Neural progenitor cell (in vitro differentiated cells): ENCODE results near the gene KRTAP23-1. TPM values are rescaled to one million over a fixed set of nuclear protein-coding genes. Genes with fewer than 3 reads are reported as not detected.

Source experiments
- DNase-seq: peaks from one replicate; pipeline ENCODE4 v3.0.0-alpha.2; 2016; ENCODE audit warnings: low spot score
- H2AFZ ChIP-seq: fragments of 200-600 bp; sonication (generic); replicated peaks from 2 replicates; pipeline ENCODE4 v1.6.1; 2016; ENCODE audit warnings: antibody characterized with exemption
- H3F3A ChIP-seq: fragments of 200-600 bp; sonication (generic); 2 replicates; pipeline ENCODE4 v1.6.1; 2016; ENCODE audit warnings: antibody characterized with exemption, low read depth
- H3K27ac ChIP-seq: fragments of 200-600 bp; sonication (generic); 2 replicates; pipeline ENCODE4 v1.5.1; 2016; ENCODE audit warnings: mild to moderate bottlenecking
- H3K27me3 ChIP-seq: fragments of 200-600 bp; sonication (generic); 2 replicates; pipeline ENCODE4 v1.6.1; 2016; ENCODE audit warnings: mild to moderate bottlenecking, moderate library complexity
- H3K36me3 ChIP-seq: fragments of 200-600 bp; sonication (generic); 2 replicates; pipeline ENCODE4 v1.5.1; 2016
- H3K4me1 ChIP-seq: fragments of 200-600 bp; sonication (generic); 2 replicates; pipeline ENCODE4 v1.6.1; 2016; ENCODE audit warnings: mixed run types
- H3K4me2 ChIP-seq: fragments of 200-600 bp; sonication (generic); 2 replicates; pipeline ENCODE4 v1.6.1; 2016
- H3K4me3 ChIP-seq: fragments of 200-600 bp; sonication (generic); 2 replicates; pipeline ENCODE4 v1.5.1; 2016
- H3K79me2 ChIP-seq: fragments of 200-600 bp; sonication (generic); 2 replicates; pipeline ENCODE4 v1.6.1; 2016; ENCODE audit warnings: low read depth
- H3K9ac ChIP-seq: fragments of 200-600 bp; sonication (generic); 2 replicates; pipeline ENCODE4 v1.6.1; 2016
- H3K9me3 ChIP-seq: fragments of 200-600 bp; sonication (generic); 2 replicates; pipeline ENCODE4 v1.5.1; 2016; ENCODE audit warnings: low read depth
- H4K20me1 ChIP-seq: fragments of 200-600 bp; sonication (generic); 2 replicates; pipeline ENCODE4 v1.6.1; 2016; ENCODE audit warnings: low read depth
- H3K27ac Mint-ChIP-seq: 3 replicates; pipeline ENCODE4 v1.8.0; 2021; ENCODE audit warnings: mixed read lengths
- H3K27me3 Mint-ChIP-seq: 2 replicates; pipeline ENCODE4 v1.8.0; 2022; ENCODE audit warnings: low read depth, mild to moderate bottlenecking, inconsistent platforms, moderate library complexity, mixed read lengths; ENCODE audit not compliant: insufficient read depth
- H3K36me3 Mint-ChIP-seq: 3 replicates; pipeline ENCODE4 v1.8.0; 2021; ENCODE audit warnings: mixed read lengths
- H3K4me1 Mint-ChIP-seq: 3 replicates; pipeline ENCODE4 v1.8.0; 2021; ENCODE audit warnings: mixed read lengths
- H3K4me3 Mint-ChIP-seq: 3 replicates; pipeline ENCODE4 v1.8.0; 2021; ENCODE audit warnings: mild to moderate bottlenecking, moderate library complexity, mixed read lengths
- H3K9me3 Mint-ChIP-seq: 3 replicates; pipeline ENCODE4 v1.8.0; 2020; ENCODE audit warnings: mixed read lengths
- EZH2 ChIP-seq: fragments of 200-600 bp; sonication (generic); IDR thresholded peaks from 2 replicates; pipeline ENCODE4 v1.6.1; 2017; ENCODE audit warnings: antibody characterized with exemption, mild to moderate bottlenecking, moderate library complexity
- EZH2phosphoT487 ChIP-seq: fragments of 200-600 bp; sonication (generic); IDR thresholded peaks from 2 replicates; pipeline ENCODE4 v1.6.1; 2017; ENCODE audit warnings: antibody characterized with exemption
- total RNA-seq: library from RNA; depleted of rRNA; stranded (reverse); fragments of >200 nt; gene quantifications from 2 replicates; pipeline ENCODE4 v1.2.3, GENCODE V29; 2015; ENCODE audit warnings: low replicate concordance
- TF ChIP-seq, protein P1 (sequence below): fragments of 200-600 bp; sonication (generic); IDR thresholded peaks from 2 replicates; pipeline ENCODE4 v1.5.1; 2017; ENCODE audit warnings: antibody characterized with exemption, mild to moderate bottlenecking

KRTAP23-1 gene, protein sequence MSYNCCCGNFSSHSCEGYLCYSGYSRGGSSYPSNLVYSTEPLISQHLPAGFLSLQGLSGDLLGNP
- total RNA-seq = not detected in 2 replicates

DNA sequence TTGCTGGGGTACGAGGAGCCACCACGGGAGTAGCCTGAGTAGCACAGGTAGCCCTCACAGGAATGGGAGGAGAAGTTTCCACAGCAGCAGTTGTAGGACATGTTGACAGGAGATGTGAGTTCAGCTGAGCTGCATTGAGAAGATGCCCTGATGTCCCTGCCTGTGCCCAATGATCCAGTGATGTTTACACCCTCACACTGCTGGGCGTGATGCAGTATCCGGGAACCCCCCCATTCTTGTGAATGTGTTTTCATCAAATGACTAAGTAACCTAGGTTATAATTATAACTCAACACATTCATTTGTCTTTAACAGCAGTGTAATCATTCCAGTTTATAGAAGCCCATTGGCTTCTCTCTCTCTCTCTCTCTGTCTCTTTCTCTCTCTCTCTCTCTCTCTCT lies at the start of gene KRTAP23-1:
KRTAP23-1 (minus strand) TSS at position 101 of the 400 bp plus-strand sequence; CDS start at position 101, 0 bp downstream.
- Mint-ChIP-seq H3K9me3 (peaks cover 8% of the 10 kb centered on the region), H3K4me1 (peaks cover 16% of the 10 kb centered on the region), H3K27me3 (peaks cover 4% of the 10 kb centered on the region), H3K36me3 (no peaks in the 10 kb centered on the region), H3K27ac (no peak within 1 kb of the TSS), H3K4me3 (no peak within 1 kb of the TSS)
- H3K36me3 ChIP-seq = no peaks in the 10 kb centered on the region
- H3K27ac ChIP-seq = no peak within 1 kb of the TSS
- no peaks in the 10 kb centered on the region for H3K9me3 ChIP-seq
- H3K4me2 ChIP-seq = no peak within 1 kb of the TSS
- no peak within 1 kb of the TSS for H2AFZ ChIP-seq
- H3K4me1 ChIP-seq = peaks cover 3% of the 10 kb centered on the region
- TF ChIP-seq EZH2phosphoT487 = no peak
- TF ChIP-seq, protein P1, sequence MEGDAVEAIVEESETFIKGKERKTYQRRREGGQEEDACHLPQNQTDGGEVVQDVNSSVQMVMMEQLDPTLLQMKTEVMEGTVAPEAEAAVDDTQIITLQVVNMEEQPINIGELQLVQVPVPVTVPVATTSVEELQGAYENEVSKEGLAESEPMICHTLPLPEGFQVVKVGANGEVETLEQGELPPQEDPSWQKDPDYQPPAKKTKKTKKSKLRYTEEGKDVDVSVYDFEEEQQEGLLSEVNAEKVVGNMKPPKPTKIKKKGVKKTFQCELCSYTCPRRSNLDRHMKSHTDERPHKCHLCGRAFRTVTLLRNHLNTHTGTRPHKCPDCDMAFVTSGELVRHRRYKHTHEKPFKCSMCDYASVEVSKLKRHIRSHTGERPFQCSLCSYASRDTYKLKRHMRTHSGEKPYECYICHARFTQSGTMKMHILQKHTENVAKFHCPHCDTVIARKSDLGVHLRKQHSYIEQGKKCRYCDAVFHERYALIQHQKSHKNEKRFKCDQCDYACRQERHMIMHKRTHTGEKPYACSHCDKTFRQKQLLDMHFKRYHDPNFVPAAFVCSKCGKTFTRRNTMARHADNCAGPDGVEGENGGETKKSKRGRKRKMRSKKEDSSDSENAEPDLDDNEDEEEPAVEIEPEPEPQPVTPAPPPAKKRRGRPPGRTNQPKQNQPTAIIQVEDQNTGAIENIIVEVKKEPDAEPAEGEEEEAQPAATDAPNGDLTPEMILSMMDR = no peak
- TF ChIP-seq EZH2 = no peak
- H3K79me2 ChIP-seq = no peaks in the 10 kb centered on the region
- no peaks in the 10 kb centered on the region for H4K20me1 ChIP-seq
- no peaks in the 10 kb centered on the region for H3K27me3 ChIP-seq
- no peak for DNase-seq
- no peaks in the 10 kb centered on the region for H3F3A ChIP-seq
- no peak within 1 kb of the TSS for H3K4me3 ChIP-seq
- H3K9ac ChIP-seq = no peak within 1 kb of the TSS

DNA sequence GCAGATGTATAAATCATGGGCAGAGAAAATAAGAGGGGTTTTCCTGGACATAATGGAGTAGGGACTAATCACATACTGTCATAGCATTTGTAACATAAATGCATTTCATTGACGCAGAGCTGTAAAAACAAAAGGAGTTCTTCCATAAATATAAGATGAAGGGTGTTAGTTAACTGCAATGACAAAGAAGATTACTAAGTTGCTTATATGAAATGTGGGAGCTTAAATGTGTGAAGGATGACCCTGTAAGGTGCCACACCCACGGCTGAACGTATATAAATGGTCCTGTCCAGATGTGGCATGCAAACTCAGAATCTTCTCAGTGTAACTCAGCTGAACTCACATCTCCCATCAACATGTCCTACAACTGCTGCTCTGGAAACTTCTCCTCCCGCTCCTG lies 47.3 kb upstream of the KRTAP23-1 start, which contains the start of gene KRTAP13-1:
KRTAP13-1 (plus strand) TSS at position 301 of the 400 bp plus-strand sequence; CDS start at position 357, 56 bp downstream.
- H3K27ac ChIP-seq = no peak within 1 kb of the TSS
- H3F3A ChIP-seq = no peaks in the 10 kb centered on the region
- H3K4me3 ChIP-seq = no peak within 1 kb of the TSS
- H3K79me2 ChIP-seq = no peaks in the 10 kb centered on the region
- H3K9me3 Mint-ChIP-seq = no peaks in the 10 kb centered on the region
- TF ChIP-seq EZH2phosphoT487 (no peak), EZH2 (no peak)
- TF ChIP-seq, protein P1 = no peak
- H3K27me3 ChIP-seq = no peaks in the 10 kb centered on the region
- H3K36me3 ChIP-seq = no peaks in the 10 kb centered on the region
- no peaks in the 10 kb centered on the region for H3K4me1 Mint-ChIP-seq
- H3K9ac ChIP-seq = no peak within 1 kb of the TSS
- no peaks in the 10 kb centered on the region for H4K20me1 ChIP-seq
- no peak within 1 kb of the TSS for H3K4me2 ChIP-seq
- H3K4me1 ChIP-seq = no peaks in the 10 kb centered on the region
- no peaks in the 10 kb centered on the region for H3K9me3 ChIP-seq
- H3K36me3 Mint-ChIP-seq = no peaks in the 10 kb centered on the region
- no peak within 1 kb of the TSS for H3K27ac Mint-ChIP-seq
- no peak within 1 kb of the TSS for H3K4me3 Mint-ChIP-seq
- no peak within 1 kb of the TSS for H2AFZ ChIP-seq
- H3K27me3 Mint-ChIP-seq = peaks cover 2% of the 10 kb centered on the region
- DNase-seq = no peak

DNA sequence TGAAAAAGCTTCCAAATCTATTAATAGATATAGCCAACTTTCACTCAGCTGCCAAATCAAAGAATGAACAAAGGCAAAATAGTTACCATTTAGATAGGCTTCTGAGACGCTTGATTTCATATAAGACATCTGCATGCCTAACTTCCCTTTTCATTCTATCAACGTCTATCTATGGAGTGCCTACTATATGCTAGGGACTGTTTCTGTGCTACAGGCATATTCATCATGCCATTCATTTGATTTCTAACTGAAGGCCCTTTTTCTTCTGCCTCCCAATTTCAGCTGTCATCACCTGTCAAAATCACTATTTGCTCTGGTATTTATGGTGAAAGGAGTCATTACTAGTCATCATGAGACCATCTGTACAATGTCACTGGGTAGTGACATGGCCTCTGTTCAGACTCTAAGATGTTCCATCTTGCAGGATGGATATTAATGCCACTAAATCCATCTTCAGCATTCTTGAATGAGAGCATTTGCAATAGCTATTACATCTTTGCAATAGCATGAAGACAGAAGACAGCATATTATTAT lies 43.2 kb upstream of the KRTAP23-1 start:
- Mint-ChIP-seq H3K4me3 (no peak overlapping the region), H3K9me3 (peaks cover 4% of the 10 kb centered on the region), H3K27ac (no peak overlapping the region), H3K4me1 (no peaks in the 10 kb centered on the region), H3K36me3 (no peaks in the 10 kb centered on the region), H3K27me3 (peaks cover 4% of the 10 kb centered on the region)
- no peaks in the 10 kb centered on the region for H3K27me3 ChIP-seq
- no peaks in the 10 kb centered on the region for H3K4me1 ChIP-seq
- H3K4me3 ChIP-seq = no peak overlapping the region
- no peaks in the 10 kb centered on the region for H3K36me3 ChIP-seq
- DNase-seq = no peak
- H3K27ac ChIP-seq = no peak overlapping the region
- H3K9me3 ChIP-seq = no peaks in the 10 kb centered on the region
- no peaks in the 10 kb centered on the region for H3K79me2 ChIP-seq
- no peak overlapping the region for H3K4me2 ChIP-seq
- H2AFZ ChIP-seq = no peak overlapping the region
- H3F3A ChIP-seq = no peaks in the 10 kb centered on the region
- no peak for TF ChIP-seq EZH2
- TF ChIP-seq, protein P1 = no peak
- no peak for TF ChIP-seq EZH2phosphoT487
- H4K20me1 ChIP-seq = no peaks in the 10 kb centered on the region
- H3K9ac ChIP-seq = no peak overlapping the region
